HTR-8/SVneo (cell line): ENCODE data around the gene GLRB.
"Not testable (repeated sequence)": the region's sequence is repeated elsewhere in the genome, so short reads cannot be mapped to it uniquely, and the experiment has no call there.

Source experiments
- DNase-seq: peaks from one replicate; pipeline ENCODE4 v3.0.0; 2011; ENCODE audit warnings: low spot score, mixed read lengths; ENCODE audit not compliant: insufficient read length
- FAIRE-seq: peaks from 2 replicates; lab custom pipeline; 2011; peaks lifted over from hg19 to GRCh38; lab: Jason Lieb, UNC

Gene GLRB

GRCh38 chr4:157075811-157076577, at the start of gene GLRB:
Gene GLRB, plus strand, starts transcription at chr4:157076150. Its CDS starts 1,875 bp downstream, at chr4:157078025.
- DNase-seq (peak; percentile 38), FAIRE-seq (peak; percentile 55)

GRCh38 chr4:157035471-157035870, 40.5 kb upstream of the GLRB start:
- no peak for DNase-seq
- no peak for FAIRE-seq

GRCh38 chr4:157040405-157040804, 35.5 kb upstream of the GLRB start:
- no peak for FAIRE-seq
- no peak for DNase-seq

GRCh38 chr4:157043131-157043530, 32.8 kb upstream of the GLRB start:
- DNase-seq (peak; percentile 34), FAIRE-seq (no peak)

GRCh38 chr4:157045507-157046127, 30.3 kb upstream of the GLRB start:
- DNase-seq: peak; percentile 69

GRCh38 chr4:157048248-157048647, 27.7 kb upstream of the GLRB start:
- DNase-seq: no peak
- no peak for FAIRE-seq

More at GRCh38 chr4:157045507-157046127, 30.3 kb upstream of the GLRB start:
- FAIRE-seq: peak; percentile 93

- no peak for FAIRE-seq
- no peak for DNase-seq
Observed at GRCh38 chr4:157050561-157050960, 25.4 kb upstream of the GLRB start.

- FAIRE-seq (no peak), DNase-seq (no peak)
Observed at GRCh38 chr4:157052429-157053040, 23.4 kb upstream of the GLRB start.

GRCh38 chr4:157057218-157057617, 18.7 kb upstream of the GLRB start:
- no peak for DNase-seq

GRCh38 chr4:157058899-157059298, 17.1 kb upstream of the GLRB start:
- not testable (repeated sequence) for DNase-seq, FAIRE-seq

More at GRCh38 chr4:157057218-157057617, 18.7 kb upstream of the GLRB start:
- no peak for FAIRE-seq

- DNase-seq: peak; percentile 27
- FAIRE-seq: no peak
Observed at GRCh38 chr4:157072002-157072401, 3.9 kb upstream of the GLRB start.

- peak; percentile 5 for DNase-seq
- no peak for FAIRE-seq
Observed at GRCh38 chr4:157075401-157075800, 549 bp upstream of the GLRB start.

- FAIRE-seq: no peak
- peak; percentile 11 for DNase-seq
Observed at GRCh38 chr4:157076578-157076947, 613 bp downstream of the GLRB start.

GRCh38 chr4:157079441-157079840, 3.5 kb downstream of the GLRB start:
- no peak for FAIRE-seq
- no peak for DNase-seq

GRCh38 chr4:157080605-157081004, 4.7 kb downstream of the GLRB start:
- DNase-seq (no peak), FAIRE-seq (no peak)

- DNase-seq (no peak), FAIRE-seq (no peak)
Observed at GRCh38 chr4:157095716-157096115, 19.8 kb downstream of the GLRB start.

- FAIRE-seq (no peak), DNase-seq (no peak)
Observed at GRCh38 chr4:157096439-157096838, 20.5 kb downstream of the GLRB start.

- DNase-seq (no peak), FAIRE-seq (no peak)
Observed at GRCh38 chr4:157099506-157099905, 23.6 kb downstream of the GLRB start.

- DNase-seq (no peak), FAIRE-seq (no peak)
Observed at GRCh38 chr4:157104541-157104940, 28.6 kb downstream of the GLRB start.

- peak; percentile 48 for FAIRE-seq
- DNase-seq: no peak
Observed at GRCh38 chr4:157114671-157115070, 38.7 kb downstream of the GLRB start.
